Cardiac fibroblast (primary cell): ENCODE data around the gene DNAJB5.

Experiments used
- DNase-seq, 2 donors: peaks; one replicate each; pipeline versions ENCODE4 v3.0.0 to v3.0.0-alpha.2; 2010; ENCODE audit warnings: low read depth in 2 of 2
- H3K4me3 ChIP-seq, 2 donors: replicated peaks in 1 of 2; 1 replicate in 1 of 2; 2 replicates in 1 of 2; pipeline ENCODE4 v1.5.1; 2011; ENCODE audit warnings: low read depth in 2 of 2, low read length in 2 of 2, mild to moderate bottlenecking in 2 of 2, moderate library complexity in 1 of 2
- TF ChIP-seq, protein P1 (sequence below): IDR thresholded peaks from one replicate; pipeline ENCODE4 v1.5.1; 2011; ENCODE audit warnings: low read depth, mild to moderate bottlenecking, low read length, inconsistent platforms

DNAJB5 gene

DNA sequence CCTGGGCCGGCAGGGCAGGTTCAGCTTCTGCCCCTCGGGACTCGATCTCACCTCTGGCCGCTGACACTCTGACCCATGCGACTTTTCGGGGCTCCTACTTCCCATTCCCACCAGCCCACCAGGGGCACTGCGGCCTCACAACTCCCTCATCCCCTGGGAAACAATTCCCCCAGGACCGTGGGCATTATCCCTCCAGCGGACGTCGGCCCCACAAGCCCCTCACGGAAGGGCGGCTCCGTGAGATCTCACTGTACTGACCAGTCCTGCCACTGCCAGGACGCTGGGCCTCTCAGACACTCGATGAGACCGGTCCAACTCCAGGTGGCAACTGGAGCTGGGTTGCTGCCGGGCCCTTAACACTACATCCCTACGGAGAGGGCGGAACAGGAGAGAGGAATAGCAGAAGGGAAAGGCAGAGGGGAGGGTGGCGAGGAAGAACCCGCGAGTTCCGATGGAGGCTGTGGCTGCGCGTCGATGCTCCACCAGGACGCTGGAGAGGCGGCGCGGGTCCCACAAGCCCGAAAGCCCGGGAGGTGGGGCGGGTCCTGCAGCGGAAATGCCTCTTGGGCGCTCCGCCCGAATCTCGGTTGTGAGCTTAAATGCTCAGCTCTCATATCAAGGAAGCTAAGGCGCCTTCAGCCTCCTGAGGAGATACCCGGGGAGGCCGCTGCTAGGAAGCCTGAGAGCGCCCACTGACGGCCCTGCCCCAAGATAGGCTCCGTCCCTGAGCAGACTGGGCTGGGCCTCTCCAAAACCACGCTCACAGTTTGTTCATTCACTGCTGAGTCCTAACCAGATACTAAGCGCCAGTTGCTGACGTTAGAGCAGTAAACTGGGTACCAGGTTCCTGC, 46.5 kb downstream of the DNAJB5 start:
- H3K4me3 ChIP-seq, result peak overlapping the region; percentile 28 to 37
- peak; percentile 66 to 88 for DNase-seq
- TF ChIP-seq, protein P1, sequence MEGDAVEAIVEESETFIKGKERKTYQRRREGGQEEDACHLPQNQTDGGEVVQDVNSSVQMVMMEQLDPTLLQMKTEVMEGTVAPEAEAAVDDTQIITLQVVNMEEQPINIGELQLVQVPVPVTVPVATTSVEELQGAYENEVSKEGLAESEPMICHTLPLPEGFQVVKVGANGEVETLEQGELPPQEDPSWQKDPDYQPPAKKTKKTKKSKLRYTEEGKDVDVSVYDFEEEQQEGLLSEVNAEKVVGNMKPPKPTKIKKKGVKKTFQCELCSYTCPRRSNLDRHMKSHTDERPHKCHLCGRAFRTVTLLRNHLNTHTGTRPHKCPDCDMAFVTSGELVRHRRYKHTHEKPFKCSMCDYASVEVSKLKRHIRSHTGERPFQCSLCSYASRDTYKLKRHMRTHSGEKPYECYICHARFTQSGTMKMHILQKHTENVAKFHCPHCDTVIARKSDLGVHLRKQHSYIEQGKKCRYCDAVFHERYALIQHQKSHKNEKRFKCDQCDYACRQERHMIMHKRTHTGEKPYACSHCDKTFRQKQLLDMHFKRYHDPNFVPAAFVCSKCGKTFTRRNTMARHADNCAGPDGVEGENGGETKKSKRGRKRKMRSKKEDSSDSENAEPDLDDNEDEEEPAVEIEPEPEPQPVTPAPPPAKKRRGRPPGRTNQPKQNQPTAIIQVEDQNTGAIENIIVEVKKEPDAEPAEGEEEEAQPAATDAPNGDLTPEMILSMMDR, result no peak

DNA sequence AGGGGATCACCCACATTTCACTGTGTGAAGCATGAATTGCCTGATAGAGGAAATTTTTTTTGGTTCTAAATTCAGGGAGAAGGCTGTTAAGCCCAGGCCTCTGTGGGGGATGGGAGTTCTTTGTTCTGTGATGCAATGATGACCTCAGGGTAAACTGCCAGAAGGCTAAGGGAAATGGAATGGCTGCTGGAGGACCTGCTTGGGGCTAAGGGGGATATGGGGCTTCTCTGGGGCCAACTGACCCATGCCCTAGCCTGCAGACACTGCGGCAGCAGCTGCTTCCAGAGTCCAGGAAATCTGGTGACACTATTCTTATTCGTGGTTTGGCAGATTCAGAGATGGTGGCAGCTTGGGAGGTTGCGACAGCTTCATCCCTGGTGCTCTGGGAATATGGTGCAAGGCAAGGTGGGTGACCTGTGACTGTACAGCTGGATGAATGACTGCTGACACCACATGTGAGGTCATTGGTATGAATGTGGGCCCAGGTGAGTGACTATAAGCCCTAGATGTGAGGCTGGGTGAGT, 52.6 kb downstream of the DNAJB5 start:
- TF ChIP-seq, protein P1, result no peak
- no peak overlapping the region for H3K4me3 ChIP-seq
- peak; percentile 50 to 60 for DNase-seq

DNA sequence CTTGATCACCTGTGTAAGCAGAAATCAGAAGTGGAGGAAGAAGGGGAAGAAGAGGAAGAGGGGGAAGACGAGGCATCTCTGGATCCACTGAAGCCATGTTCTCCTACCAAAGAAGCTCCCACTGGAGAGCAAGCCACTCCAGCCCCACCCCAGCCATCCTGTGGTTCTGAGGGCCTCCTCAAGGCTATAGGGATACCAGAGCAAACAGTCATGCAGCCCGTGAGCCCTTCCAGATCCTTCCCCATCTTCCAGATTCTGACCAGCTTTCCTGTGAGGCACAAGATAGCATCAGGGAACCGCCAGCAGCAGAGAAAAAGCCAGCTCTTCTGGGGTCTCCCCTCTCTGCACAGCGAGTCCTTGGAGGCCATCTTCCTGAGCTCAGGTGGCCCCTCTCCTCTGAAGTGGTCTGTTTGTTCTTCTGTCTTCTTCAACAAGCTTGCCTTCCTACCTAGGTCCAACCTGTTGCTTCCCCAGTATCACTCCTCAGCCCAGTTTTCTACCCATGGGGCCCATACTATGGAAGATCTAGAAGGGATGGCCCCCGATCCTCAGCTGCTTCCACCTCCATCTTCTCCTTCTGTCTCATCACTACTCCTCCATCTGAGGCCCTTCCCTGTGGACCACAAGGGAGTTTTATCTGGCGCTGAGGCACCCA, 53.5 kb downstream of the DNAJB5 start:
- H3K4me3 ChIP-seq, result no peak overlapping the region
- TF ChIP-seq, protein P1, result no peak
- no peak for DNase-seq

DNA sequence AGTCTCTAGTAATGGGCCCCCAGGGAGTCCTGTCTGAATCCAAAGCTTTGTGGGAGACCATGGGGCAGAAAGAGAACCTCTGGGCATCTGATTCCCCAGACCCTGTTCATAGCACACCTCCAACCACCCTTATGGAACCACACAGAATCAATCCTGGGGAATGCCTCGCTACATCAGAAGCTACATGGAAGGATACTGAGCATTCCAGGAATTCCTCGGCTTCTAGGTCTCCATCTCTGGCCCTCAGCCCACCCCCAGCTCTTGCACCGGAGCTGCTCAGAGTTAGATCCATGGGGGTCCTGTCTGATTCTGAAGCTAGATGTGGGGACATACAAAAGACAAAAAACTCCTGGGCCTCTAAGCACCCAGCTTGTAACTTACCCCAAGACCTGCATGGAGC, 54.5 kb downstream of the DNAJB5 start:
- TF ChIP-seq, protein P1, result no peak
- no peak overlapping the region for H3K4me3 ChIP-seq
- DNase-seq, result no peak
